HEK293 (cell line): Measurements from ENCODE around the gene ASF1B.
A peak's percentile ranks its signal among the peaks of the same experiment; 100 is the strongest.

Source experiments
- CTCF ChIA-PET: fragments of 350-600 bp; formaldehyde crosslinking; extraction: SDS; loops from one replicate; lab custom pipeline; 2021; ENCODE audit warnings: antibody characterized with exemption; lab: Yijun Ruan, JAX
- POLR2A ChIA-PET: fragments of 300-600 bp; formaldehyde crosslinking; extraction: SDS; loops from one replicate; lab custom pipeline; 2020; ENCODE audit warnings: antibody characterized with exemption, inconsistent platforms; lab: Yijun Ruan, JAX
- H3K27ac ChIP-seq: fragments of 200-500 bp; sonication (Bioruptor generic); 2 replicates; pipeline ENCODE4 v1.5.1; 2014; ENCODE audit warnings: low read depth, low read length, control low read depth, inconsistent platforms; ENCODE audit errors: extremely low read depth
- H3K36me3 ChIP-seq, 2 experiments: fragments of 200-500 bp in 1 of 2; sonication (Bioruptor generic) in 1 of 2; 1 replicate in 1 of 2; 2 replicates in 1 of 2; pipeline ENCODE4 v1.5.1; 2014 to 2017; ENCODE audit warnings: inconsistent platforms in 2 of 2, low read length in 2 of 2; ENCODE audit not compliant: control insufficient read depth in 2 of 2, insufficient read depth in 1 of 2
- H3K4me1 ChIP-seq: fragments of 200-500 bp; sonication (Bioruptor generic); 2 replicates; pipeline ENCODE4 v1.5.1; 2014; ENCODE audit warnings: mild to moderate bottlenecking, low read length, inconsistent platforms; ENCODE audit not compliant: control insufficient read depth, insufficient read depth
- H3K4me3 ChIP-seq: 2 replicates; pipeline ENCODE4 v1.5.1; 2011; ENCODE audit warnings: low read depth, mild to moderate bottlenecking, control low read depth, low read length, moderate library complexity
- H3K9me3 ChIP-seq: fragments of 200-500 bp; sonication (Bioruptor generic); 2 replicates; pipeline ENCODE4 v1.5.1; 2014; ENCODE audit warnings: low read depth, low read length, inconsistent platforms; ENCODE audit not compliant: control insufficient read depth, insufficient read depth
- GLI2 ChIP-seq: fragments of 450-650 bp; formaldehyde crosslinking; IDR thresholded peaks from 2 replicates; pipeline ENCODE4; 2017; ENCODE audit warnings: missing biosample characterization, missing genetic modification characterization, low read depth, borderline replicate concordance
- GLIS1 ChIP-seq: fragments of 450-650 bp; formaldehyde crosslinking; IDR thresholded peaks from 2 replicates; pipeline ENCODE4 v1.5.1; 2016; ENCODE audit warnings: missing biosample characterization, missing genetic modification characterization
- HIC1 ChIP-seq: fragments of 450-650 bp; formaldehyde crosslinking; IDR thresholded peaks from 2 replicates; pipeline ENCODE4 v1.5.1; 2016; ENCODE audit warnings: missing biosample characterization, missing genetic modification characterization
- ZIC2 ChIP-seq: fragments of 450-650 bp; formaldehyde crosslinking; IDR thresholded peaks from 2 replicates; pipeline ENCODE4 v1.5.1; 2016; ENCODE audit warnings: missing biosample characterization, missing genetic modification characterization
- ZNF366 ChIP-seq: fragments of 450-650 bp; formaldehyde crosslinking; conservative IDR thresholded peaks from 2 replicates; pipeline ENCODE4 v1.5.1; 2016; ENCODE audit warnings: missing biosample characterization, missing genetic modification characterization
- ZNF596 ChIP-seq: fragments of 450-650 bp; IDR thresholded peaks from 2 replicates; pipeline ENCODE4 v1.5.0; 2018; ENCODE audit warnings: missing biosample characterization, mild to moderate bottlenecking, missing genetic modification characterization, moderate library complexity
- ZNF654 ChIP-seq: fragments of 450-650 bp; formaldehyde crosslinking; IDR thresholded peaks from 2 replicates; pipeline ENCODE4 v1.5.1; 2016; ENCODE audit warnings: low read depth, missing biosample characterization, missing genetic modification characterization
- TF ChIP-seq, protein P1 (sequence below): fragments of 450-650 bp; formaldehyde crosslinking; IDR thresholded peaks from 2 replicates; pipeline ENCODE4 v1.5.1; 2017; ENCODE audit warnings: missing biosample characterization, missing genetic modification characterization
- TF ChIP-seq, protein P2 (sequence below): fragments of 450-650 bp; formaldehyde crosslinking; IDR thresholded peaks from 2 replicates; pipeline ENCODE4 v1.5.1; 2016; ENCODE audit warnings: missing biosample characterization, missing genetic modification characterization, low read depth

Gene ASF1B

GRCh38 chr19:14165990-14166830, 29.8 kb upstream of the ASF1B start:
- Histone ChIP-seq H3K4me1 (no peaks in the 10 kb centered on the region), H3K9me3 (no peaks in the 10 kb centered on the region), H3K27ac (no peak overlapping the region), H3K36me3 (peaks cover 10 to 51% of the 10 kb centered on the region in 2 experiments; a peak in 2 of 3 replicates), H3K4me3 (no peak overlapping the region)
- ChIA-PET POLR2A (interaction anchor here (2.1 kb wide), 1 partner anchor 29 kb away, joined by 7 read pairs; no protein-coding TSS in a partner anchor), CTCF (no interaction called here)
- TF ChIP-seq GLIS1 (tag by site-specific recombination): peak; percentile 20; the same call in 1 of the 2 replicates
- TF ChIP-seq, protein P1, sequence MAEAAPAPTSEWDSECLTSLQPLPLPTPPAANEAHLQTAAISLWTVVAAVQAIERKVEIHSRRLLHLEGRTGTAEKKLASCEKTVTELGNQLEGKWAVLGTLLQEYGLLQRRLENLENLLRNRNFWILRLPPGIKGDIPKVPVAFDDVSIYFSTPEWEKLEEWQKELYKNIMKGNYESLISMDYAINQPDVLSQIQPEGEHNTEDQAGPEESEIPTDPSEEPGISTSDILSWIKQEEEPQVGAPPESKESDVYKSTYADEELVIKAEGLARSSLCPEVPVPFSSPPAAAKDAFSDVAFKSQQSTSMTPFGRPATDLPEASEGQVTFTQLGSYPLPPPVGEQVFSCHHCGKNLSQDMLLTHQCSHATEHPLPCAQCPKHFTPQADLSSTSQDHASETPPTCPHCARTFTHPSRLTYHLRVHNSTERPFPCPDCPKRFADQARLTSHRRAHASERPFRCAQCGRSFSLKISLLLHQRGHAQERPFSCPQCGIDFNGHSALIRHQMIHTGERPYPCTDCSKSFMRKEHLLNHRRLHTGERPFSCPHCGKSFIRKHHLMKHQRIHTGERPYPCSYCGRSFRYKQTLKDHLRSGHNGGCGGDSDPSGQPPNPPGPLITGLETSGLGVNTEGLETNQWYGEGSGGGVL: peak; percentile 33; the same call in 1 of the 2 replicates
- 0 out of 2 replicates have a peak, but pooled peaks have one; percentile 32 for TF ChIP-seq ZIC2
- TF ChIP-seq ZNF596 (tag by site-specific recombination): peak; percentile 93
- TF ChIP-seq GLI2 (tag by site-specific recombination): no peak
- TF ChIP-seq ZNF366 (tag by site-specific recombination): 0 out of 2 replicates have a peak, but pooled peaks have one; percentile 12

DNA sequence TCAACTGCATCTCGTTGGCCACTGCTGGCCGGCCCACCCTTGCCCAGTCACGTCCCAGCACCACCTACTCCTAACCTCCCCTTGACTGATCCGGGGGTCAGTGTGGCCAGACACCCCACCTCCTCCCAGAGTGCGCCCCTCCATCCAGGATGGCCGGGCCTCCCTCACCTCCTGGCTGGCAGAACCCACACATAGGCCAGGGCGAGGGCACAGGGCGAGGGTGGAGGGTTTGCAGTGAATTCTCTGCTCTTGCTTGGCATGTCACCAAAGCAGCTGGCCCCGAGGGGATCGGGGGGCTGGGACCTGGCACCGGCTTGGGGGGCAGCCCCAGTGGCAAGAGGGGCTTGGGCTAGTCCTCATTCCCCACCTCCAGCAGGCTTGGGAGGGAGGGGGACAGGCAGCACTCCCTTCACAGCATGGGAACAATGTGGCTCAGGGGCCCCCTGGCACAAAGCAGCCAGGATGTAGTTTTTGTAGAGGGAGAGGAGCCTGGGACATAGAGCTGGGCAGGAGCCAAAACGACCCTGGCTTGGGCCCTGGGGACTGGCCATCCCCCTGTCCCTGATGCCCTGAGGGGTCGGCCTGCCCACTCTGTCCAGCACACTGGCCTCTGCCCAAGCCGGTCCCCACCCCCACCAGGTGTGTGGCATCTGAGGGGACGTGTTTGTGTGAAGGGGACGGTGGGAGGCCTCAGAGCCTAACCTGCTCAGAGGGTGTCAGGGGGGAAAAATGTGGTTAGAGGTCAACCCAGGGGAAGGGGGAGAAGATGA, 28.5 kb upstream of the ASF1B start:
- TF ChIP-seq HIC1 (tag by site-specific recombination) (peak; percentile 28; the same call in 1 of the 2 replicates), ZNF654 (tag by site-specific recombination) (no peak)
- Histone ChIP-seq H3K4me3 (no peak overlapping the region), H3K27ac (no peak overlapping the region), H3K4me1 (no peaks in the 10 kb centered on the region), H3K9me3 (no peaks in the 10 kb centered on the region), H3K36me3 (peaks cover 6 to 47% of the 10 kb centered on the region in 2 experiments; a peak in 2 of 3 replicates)
- CTCF ChIA-PET: no interaction called here
- POLR2A ChIA-PET: interaction anchor here (0.5 to 2.1 kb wide), 2 partner anchors 10 to 28 kb away, joined by 3 to 7 read pairs; no protein-coding TSS in a partner anchor

- no peaks in the 10 kb centered on the region for H3K4me1 ChIP-seq
- H3K4me3 ChIP-seq: no peak overlapping the region
- POLR2A ChIA-PET: no interaction called here
- peak; percentile 47 for TF ChIP-seq GLIS1 (tag by site-specific recombination)
- TF ChIP-seq ZNF654 (tag by site-specific recombination): no peak
- TF ChIP-seq ZIC2: peak; percentile 64
- TF ChIP-seq, all 188 proteins: peak for 2
- H3K27ac ChIP-seq: no peak overlapping the region
- H3K36me3 ChIP-seq: peaks cover 0 to 48% of the 10 kb centered on the region in 2 experiments; a peak in 2 of 3 replicates
- H3K9me3 ChIP-seq: no peaks in the 10 kb centered on the region
- CTCF ChIA-PET: no interaction called here
Measured at GRCh38 chr19:14164082-14164481, 27.7 kb upstream of the ASF1B start.

DNA sequence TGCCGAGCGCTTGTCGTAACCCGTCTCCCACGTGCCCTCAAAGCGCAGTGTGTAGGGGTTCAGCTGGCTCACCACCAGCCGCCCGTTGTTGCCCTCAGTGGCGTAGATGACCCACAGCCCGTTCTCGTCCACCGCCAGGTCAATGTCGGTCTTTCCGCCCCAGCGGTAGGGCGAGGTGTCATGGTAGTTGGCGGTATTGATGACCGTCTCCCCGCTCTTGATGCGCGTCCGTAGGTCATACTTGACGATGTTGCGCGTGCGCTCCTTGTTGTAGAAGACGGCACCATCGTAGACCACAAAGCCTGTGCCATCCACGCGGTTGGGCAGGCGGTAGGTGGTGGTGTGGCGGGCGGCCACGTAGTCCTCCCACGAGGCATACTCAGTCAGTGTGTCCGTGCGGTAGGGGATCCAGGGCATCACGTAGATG, 26.5 kb upstream of the ASF1B start:
- POLR2A ChIA-PET: no interaction called here
- no peak overlapping the region for H3K4me3 ChIP-seq
- peaks cover 0 to 49% of the 10 kb centered on the region in 2 experiments; a peak in 2 of 3 replicates for H3K36me3 ChIP-seq
- CTCF ChIA-PET: no interaction called here
- no peaks in the 10 kb centered on the region for H3K9me3 ChIP-seq
- H3K4me1 ChIP-seq: no peaks in the 10 kb centered on the region
- TF ChIP-seq HIC1 (tag by site-specific recombination): 0 out of 2 replicates have a peak, but pooled peaks have one; percentile 61
- TF ChIP-seq, protein P2, sequence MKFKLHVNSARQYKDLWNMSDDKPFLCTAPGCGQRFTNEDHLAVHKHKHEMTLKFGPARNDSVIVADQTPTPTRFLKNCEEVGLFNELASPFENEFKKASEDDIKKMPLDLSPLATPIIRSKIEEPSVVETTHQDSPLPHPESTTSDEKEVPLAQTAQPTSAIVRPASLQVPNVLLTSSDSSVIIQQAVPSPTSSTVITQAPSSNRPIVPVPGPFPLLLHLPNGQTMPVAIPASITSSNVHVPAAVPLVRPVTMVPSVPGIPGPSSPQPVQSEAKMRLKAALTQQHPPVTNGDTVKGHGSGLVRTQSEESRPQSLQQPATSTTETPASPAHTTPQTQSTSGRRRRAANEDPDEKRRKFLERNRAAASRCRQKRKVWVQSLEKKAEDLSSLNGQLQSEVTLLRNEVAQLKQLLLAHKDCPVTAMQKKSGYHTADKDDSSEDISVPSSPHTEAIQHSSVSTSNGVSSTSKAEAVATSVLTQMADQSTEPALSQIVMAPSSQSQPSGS: no peak
- no peak overlapping the region for H3K27ac ChIP-seq
